HEK293T (cell line): ENCODE data around the gene CCR3.

Experiments used
- CTCF ChIA-PET: fragments of 350-600 bp; formaldehyde crosslinking; extraction: SDS; loops from one replicate; lab custom pipeline; 2021; ENCODE audit warnings: antibody characterized with exemption, inconsistent platforms; lab: Yijun Ruan, JAX
- POLR2A ChIA-PET: fragments of 350-600 bp; formaldehyde crosslinking; extraction: SDS; loops from one replicate; lab custom pipeline; 2020; ENCODE audit warnings: antibody characterized with exemption, inconsistent platforms; lab: Yijun Ruan, JAX
- DNase-seq: peaks from one replicate; pipeline ENCODE4 v3.0.0; 2012; ENCODE audit warnings: mixed read lengths; ENCODE audit errors: extremely low spot score
- ARNT ChIP-seq: fragments of 450-650 bp; IDR thresholded peaks from 2 replicates; pipeline ENCODE4 v1.6.1; 2017; ENCODE audit warnings: mild to moderate bottlenecking
- BHLHE40 ChIP-seq: fragments of 450-650 bp; IDR thresholded peaks from 2 replicates; pipeline ENCODE4 v1.6.1; 2016; ENCODE audit warnings: mild to moderate bottlenecking, moderate library complexity, borderline replicate concordance
- CTBP1 ChIP-seq: fragments of 450-650 bp; IDR thresholded peaks from 2 replicates; pipeline ENCODE4 v1.6.1; 2016; ENCODE audit warnings: borderline replicate concordance
- ELF4 ChIP-seq: fragments of 450-650 bp; IDR thresholded peaks from 2 replicates; pipeline ENCODE4 v1.6.1; 2017; ENCODE audit warnings: antibody characterized with exemption
- FOXA1 ChIP-seq: fragments of 450-650 bp; IDR thresholded peaks from 2 replicates; pipeline ENCODE4 v1.6.1; 2016; ENCODE audit warnings: mild to moderate bottlenecking
- FOXK2 ChIP-seq: fragments of 450-650 bp; IDR thresholded peaks from 2 replicates; pipeline ENCODE4 v1.6.1; 2016; ENCODE audit warnings: mild to moderate bottlenecking
- FOXM1 ChIP-seq: fragments of 450-650 bp; IDR thresholded peaks from 2 replicates; pipeline ENCODE4 v1.6.1; 2017; ENCODE audit warnings: mild to moderate bottlenecking, borderline replicate concordance
- HDGF ChIP-seq: fragments of 450-650 bp; IDR thresholded peaks from 2 replicates; pipeline ENCODE4 v1.6.1; 2017; ENCODE audit warnings: antibody characterized with exemption, borderline replicate concordance
- L3MBTL2 ChIP-seq: fragments of 450-650 bp; conservative IDR thresholded peaks from 2 replicates; pipeline ENCODE4 v1.6.1; 2016; ENCODE audit warnings: mild to moderate bottlenecking
- LEF1 ChIP-seq: fragments of 450-650 bp; IDR thresholded peaks from 2 replicates; pipeline ENCODE4 v1.6.1; 2017; ENCODE audit warnings: mild to moderate bottlenecking, borderline replicate concordance
- NFRKB ChIP-seq: fragments of 450-650 bp; IDR thresholded peaks from 2 replicates; pipeline ENCODE4 v1.6.1; 2016; ENCODE audit warnings: mild to moderate bottlenecking, moderate library complexity
- SP1 ChIP-seq: fragments of 450-650 bp; IDR thresholded peaks from 2 replicates; pipeline ENCODE4 v1.6.1; 2017
- SUZ12 ChIP-seq: fragments of 450-650 bp; IDR thresholded peaks from 2 replicates; pipeline ENCODE4 v1.6.1; 2016; ENCODE audit warnings: mild to moderate bottlenecking
- TARDBP ChIP-seq: fragments of 450-650 bp; IDR thresholded peaks from 2 replicates; pipeline ENCODE4 v1.6.1; 2016
- ZNF384 ChIP-seq: fragments of 450-650 bp; IDR thresholded peaks from 2 replicates; pipeline ENCODE4 v1.6.1; 2016
- TF ChIP-seq, protein P1 (sequence below): fragments of 450-650 bp; IDR thresholded peaks from 2 replicates; pipeline ENCODE4 v1.6.1; 2016

The CCR3 gene

DNA sequence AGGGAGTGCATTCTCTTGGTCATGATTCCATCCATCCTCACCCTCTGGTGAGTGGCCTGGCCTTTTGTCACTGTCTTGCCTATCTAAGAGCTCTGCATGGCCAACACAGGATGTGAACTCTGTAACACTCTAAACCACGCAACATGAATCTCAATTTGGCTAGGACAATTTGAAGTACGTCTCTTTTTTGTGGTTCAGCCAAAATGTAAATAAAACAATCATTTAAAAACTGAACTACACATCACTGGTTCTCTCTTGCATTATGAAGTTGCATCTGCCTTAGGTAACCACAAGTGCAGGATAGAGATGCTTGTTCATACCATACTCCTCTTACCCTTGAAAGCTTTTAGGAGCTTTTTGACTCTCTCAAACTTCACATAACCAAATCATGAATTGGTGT, 27.3 kb downstream of the CCR3 start:
- no peak for DNase-seq
- POLR2A ChIA-PET, result no interaction called here
- CTCF ChIA-PET, result no interaction called here
- no peak for TF ChIP-seq FOXA1
- no peak for TF ChIP-seq BHLHE40
- no peak for TF ChIP-seq TARDBP
- TF ChIP-seq ARNT, result no peak
- no peak for TF ChIP-seq HDGF
- no peak for TF ChIP-seq FOXK2
- no peak for TF ChIP-seq SP1
- no peak for TF ChIP-seq NFRKB
- TF ChIP-seq ELF4, result no peak
- TF ChIP-seq ZNF384, result no peak
- TF ChIP-seq L3MBTL2, result no peak
- TF ChIP-seq, protein P1, sequence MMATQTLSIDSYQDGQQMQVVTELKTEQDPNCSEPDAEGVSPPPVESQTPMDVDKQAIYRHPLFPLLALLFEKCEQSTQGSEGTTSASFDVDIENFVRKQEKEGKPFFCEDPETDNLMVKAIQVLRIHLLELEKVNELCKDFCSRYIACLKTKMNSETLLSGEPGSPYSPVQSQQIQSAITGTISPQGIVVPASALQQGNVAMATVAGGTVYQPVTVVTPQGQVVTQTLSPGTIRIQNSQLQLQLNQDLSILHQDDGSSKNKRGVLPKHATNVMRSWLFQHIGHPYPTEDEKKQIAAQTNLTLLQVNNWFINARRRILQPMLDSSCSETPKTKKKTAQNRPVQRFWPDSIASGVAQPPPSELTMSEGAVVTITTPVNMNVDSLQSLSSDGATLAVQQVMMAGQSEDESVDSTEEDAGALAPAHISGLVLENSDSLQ, result no peak

DNA sequence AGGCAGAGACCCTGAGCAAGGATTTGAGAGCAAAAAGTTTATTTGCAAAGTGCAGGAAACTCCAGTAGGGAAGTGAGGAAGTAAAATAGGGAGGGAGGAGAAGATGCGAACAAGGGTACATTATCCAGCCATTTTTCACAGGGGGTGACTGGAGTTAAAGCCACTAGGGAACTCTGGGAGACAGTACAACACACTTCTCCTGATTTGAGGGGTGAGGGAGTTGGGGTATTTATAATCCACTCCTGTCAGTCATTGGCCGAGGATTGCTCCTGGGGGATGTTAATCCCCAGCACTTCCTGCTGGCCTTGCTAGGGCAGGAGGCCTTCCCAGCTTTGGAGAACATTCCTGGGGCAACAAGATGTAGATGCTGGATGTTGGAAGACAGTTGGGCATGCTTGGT, 28.2 kb downstream of the CCR3 start:
- TF ChIP-seq, protein P1, result no peak
- TF ChIP-seq FOXK2, result no peak
- no peak for TF ChIP-seq TARDBP

DNA sequence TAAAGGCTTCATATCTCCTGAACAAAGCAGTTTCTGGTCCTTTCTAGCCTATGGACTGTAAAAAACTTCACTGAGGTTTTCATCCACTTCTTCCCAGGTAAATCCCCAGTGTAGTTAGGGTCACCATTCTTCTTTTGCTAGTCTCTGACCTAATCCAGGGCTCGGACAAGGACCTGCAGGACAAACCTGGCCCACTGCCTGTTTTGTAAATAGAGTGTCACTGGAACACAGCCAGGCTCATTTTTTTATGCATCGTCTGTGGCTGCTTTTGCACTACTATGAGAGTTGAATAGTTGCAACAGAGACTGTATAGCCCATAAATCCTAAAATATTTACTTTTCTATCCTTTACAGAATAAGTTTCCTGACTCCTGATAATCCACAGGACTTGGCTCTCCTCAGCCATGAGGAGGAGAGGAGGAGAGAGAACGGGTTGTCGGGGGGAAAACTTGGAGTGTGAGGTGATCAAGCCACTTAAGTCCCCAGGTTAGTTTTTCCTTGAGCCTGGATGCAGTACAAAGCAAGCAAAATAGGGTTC, 29.0 kb downstream of the CCR3 start:
- TF ChIP-seq NFRKB (no peak), L3MBTL2 (no peak), TARDBP (no peak), FOXM1 (no peak), ELF4 (no peak), BHLHE40 (no peak), HDGF (no peak), ZNF384 (no peak), SP1 (no peak), FOXK2 (no peak), SUZ12 (no peak), FOXA1 (no peak), CTBP1 (no peak), LEF1 (no peak)
- TF ChIP-seq, protein P1, result no peak
- DNase-seq, result no peak
- ChIA-PET CTCF (no interaction called here), POLR2A (no interaction called here)

More for the DNA sequence above, 28.2 kb downstream of the CCR3 start:
- DNase-seq, result no peak
- ChIA-PET POLR2A (no interaction called here), CTCF (no interaction called here)

DNA sequence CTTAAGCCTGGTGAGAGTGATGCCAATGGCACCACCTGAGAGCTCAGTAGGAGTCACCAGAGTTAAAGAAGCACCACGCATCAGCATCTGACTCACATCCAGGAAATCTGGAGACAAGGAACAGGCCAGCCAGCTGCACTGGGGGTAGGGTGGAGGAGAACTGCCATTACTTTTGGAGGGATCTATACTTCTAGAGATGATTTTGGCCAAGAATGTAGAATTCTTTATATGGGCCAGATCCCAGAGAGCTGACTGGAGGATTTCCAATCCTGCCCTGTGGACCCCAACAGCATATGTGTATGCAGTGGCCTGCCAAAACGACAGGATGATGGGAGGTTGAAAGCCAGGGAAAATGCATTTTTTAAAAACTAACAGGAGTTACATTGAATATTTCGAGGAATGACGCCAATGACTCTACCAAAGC, 29.8 kb downstream of the CCR3 start:
- ChIA-PET CTCF (no interaction called here), POLR2A (no interaction called here)
- TF ChIP-seq LEF1, result no peak
- no peak for TF ChIP-seq ZNF384
- no peak for DNase-seq

DNA sequence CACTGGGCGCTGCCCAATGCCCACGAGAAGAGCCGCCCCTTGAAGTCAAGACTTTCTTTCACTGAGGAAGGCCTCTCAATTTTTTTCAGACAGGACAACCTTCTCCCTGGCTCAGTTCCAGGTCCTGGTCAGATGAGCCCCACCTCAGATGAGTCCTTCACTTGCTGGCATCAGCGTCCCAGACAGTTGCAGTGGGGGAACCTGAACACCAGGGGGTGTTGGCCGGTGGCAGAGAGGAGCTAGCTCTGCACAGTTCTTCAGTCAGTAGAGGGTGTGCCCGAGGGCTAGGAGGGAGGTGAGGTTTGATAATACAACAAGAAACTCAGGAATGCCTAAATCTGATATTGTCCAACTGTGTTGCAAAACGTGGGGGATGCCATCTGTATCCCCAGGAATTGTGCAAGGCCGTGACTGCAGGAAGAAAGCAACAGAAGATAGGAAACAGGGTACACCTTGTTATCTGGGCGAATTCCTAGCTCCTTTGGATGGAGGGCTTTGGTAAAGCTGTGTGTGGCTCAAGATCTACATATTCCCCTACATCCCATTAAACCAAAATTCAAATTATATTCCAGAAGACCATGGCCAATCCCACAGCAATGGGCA, 34.3 kb downstream of the CCR3 start:
- DNase-seq, result peak; percentile 53
- TF ChIP-seq FOXK2 (no peak), ZNF384 (no peak), FOXA1 (no peak), CTBP1 (no peak), SP1 (no peak)
- POLR2A ChIA-PET, result no interaction called here
- CTCF ChIA-PET, result interaction anchor here (0.8 kb wide), 1 partner anchor 93 kb away, joined by 5 read pairs; no protein-coding TSS in a partner anchor

DNA sequence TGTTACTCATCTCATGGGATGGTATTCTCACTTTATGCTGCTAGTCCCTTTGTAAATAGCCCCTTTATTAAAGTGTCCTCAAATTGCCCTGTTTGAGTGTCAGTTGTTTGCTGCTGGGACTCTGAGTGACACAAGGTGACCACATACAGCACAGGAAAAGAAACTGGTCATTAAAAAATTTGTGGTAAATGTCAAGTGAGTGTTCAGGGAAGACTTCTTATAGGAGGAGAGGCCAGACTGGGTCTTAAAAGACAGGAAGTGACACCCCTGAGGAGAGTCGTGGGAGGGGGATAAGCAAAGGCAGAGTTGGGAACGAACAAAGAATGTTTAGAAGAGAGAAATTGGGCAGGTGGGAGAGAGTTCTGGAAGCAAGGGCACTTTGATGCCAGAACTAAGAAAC, 35.2 kb downstream of the CCR3 start:
- no peak for TF ChIP-seq NFRKB
- no peak for TF ChIP-seq BHLHE40
- no peak for TF ChIP-seq FOXM1
- TF ChIP-seq ARNT, result no peak
- TF ChIP-seq TARDBP, result no peak
- TF ChIP-seq ELF4, result no peak
- TF ChIP-seq FOXK2, result no peak
- no peak for TF ChIP-seq FOXA1
- TF ChIP-seq, protein P1, result no peak
- TF ChIP-seq SUZ12, result no peak
- no peak for TF ChIP-seq L3MBTL2
- no peak for TF ChIP-seq ZNF384
- no peak for TF ChIP-seq HDGF
- TF ChIP-seq CTBP1, result no peak
- TF ChIP-seq SP1, result no peak
- TF ChIP-seq LEF1, result no peak
- POLR2A ChIA-PET, result no interaction called here
- CTCF ChIA-PET, result interaction anchor here (0.8 kb wide), 1 partner anchor 92 kb away, joined by 5 read pairs; no protein-coding TSS in a partner anchor
- DNase-seq, result no peak
